ENCODE data around the gene LRMDA.

Gene LRMDA

DNA sequence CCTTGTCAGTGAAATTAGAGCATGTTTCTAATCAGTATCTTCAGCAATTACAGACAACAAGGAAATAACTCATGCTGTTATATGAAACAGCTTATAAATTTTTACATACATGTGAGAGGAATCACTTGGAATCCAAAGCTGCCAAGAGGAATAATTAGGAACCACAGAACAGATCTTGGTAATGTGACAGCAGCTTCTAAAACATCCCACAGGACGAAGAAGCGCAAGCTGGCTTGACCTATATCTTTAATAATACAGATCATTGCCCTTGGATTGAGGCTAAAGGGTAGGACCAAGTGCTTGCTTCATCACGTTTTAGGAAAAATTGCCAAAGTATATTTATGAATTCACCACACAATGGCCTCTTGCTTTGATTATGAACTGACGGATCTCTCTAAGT lies 869.8 kb downstream of the LRMDA start:
- no peak for DNase-seq (ENCODE audit: low read depth, low spot score)

DNA sequence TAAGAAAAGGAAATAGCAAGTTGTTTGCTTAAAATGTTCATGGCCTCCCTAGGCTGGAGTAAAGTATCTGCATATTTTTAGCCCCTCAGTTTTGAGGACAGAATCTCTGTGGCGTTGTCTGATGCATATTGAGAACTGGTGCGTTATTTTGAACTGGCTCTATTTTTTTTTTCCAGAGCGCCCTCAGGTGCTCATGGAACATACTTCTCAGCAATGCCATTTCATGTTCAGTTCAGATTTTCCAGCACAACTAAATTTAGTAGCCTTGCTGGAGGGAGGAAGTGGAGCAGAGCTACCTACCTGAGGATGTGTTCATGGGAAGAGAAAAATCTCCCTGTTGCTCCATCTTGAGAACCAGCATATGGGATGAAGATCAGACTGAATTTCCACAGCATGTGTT lies 870.5 kb downstream of the LRMDA start:
- DNase-seq (ENCODE audit: low read depth, low spot score) = no peak

DNA sequence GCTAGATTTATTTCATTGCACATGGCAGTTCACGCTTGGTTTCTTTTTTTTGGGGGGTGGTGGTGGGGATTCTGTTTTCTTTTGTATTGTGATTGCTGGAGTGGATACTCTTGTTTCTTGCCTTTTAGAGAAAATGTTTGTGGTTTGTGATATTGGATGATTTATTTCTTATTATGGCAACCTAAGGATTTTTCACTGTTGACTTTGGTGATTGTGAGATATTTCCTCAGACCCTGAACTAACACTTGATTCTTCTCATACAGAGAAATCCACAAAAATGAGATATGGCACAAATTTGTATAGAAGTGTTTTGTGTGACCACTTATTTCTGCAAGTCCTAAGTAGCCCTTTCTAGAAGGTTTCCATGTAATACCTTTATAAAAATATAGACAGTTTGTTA lies 871.1 kb downstream of the LRMDA start:
- DNase-seq (ENCODE audit: low read depth, low spot score) = no peak

DNA sequence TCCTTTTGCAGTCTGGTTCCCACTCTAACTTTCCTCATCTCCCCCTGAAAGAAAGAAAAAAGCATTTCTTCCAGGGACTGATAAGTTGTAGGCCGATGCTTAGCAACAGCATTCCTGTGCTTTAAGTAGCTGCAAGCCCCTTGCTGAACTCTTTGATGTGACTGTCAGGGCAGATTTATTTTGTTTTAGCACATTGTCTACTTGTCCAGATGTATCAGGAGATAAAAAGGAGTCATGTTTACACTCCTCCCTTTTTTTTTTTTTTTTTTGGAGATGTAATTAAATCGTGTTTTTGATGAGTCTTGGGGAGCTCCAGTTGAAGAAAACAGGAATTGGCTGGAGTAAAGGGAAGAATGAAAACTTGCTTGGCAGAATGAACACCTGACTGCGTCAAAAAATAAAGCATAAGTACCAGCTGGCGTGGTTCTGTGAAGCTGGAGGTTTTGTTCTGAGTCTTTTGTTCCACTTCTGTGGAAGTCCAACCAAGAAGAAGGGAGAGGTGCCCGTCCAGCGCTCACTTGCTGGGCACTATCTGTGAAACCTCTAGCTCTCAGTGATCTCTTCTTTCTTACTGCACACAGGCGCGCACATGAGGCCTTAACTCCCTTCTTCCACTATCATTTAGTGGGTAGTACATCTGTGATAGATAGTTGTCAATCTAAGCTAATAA lies 871.7 kb downstream of the LRMDA start:
- no peak for DNase-seq (ENCODE audit: low read depth, low spot score)

DNA sequence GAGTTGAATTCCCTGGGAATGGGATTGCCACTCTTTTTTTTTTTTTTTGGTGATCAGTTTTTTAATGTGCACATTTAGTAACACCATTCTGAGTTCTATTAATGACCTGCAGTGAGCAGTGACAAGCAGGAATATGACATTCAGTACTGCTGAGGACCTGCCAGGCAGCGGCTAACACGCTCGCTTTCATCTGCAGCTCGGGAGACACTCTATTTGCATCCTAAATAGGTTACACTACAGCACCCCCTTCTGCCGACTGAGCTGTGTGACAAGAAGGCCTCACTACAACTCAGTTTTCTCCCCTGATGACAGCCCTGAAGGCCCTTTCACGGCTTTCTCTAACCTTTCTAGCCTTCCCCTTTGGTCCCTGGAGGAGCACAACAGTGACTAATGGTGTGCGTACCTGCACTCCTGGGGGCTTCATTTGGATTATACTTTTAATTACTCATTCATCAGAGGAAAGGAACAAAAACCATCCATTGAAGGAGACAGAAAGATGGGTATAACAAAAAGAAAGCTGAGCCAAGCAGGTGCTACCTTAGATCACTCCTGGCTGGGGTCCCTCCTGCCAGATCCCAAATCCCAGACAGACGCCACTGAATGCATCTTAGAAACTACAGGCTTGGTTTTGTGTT lies 872.4 kb downstream of the LRMDA start:
- no peak for DNase-seq (ENCODE audit: low read depth, low spot score)

DNA sequence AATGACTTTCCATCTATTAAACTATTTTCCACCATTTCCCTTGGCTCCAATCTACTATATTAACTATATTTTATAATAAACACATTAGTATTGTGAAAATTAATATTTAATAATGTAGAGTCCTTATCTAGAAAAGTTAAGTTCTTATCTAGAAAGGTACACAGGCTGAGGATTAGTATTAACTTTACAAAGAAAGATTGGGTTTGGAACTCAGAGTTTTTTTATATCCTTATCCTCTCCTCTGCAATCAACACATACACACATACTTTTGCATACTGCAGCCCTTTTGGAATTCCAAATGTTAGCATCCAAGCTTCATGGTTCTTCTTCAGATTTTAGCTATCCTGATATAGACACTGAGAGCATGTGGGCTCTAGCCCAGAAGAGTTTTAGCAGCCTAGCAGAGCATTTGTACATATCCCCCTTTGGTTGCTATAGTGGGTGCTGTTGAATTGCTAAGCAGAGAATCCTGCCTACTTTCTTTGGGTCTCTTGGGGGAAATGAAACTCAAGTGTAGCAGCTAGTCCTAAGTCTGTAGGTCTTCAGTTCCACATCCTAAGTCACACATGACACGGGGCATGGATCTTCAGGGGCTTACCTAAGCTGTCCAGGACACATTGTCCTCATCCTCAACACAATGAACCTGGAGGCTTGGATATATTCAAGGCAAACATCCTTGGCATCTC lies 874.6 kb downstream of the LRMDA start:
- no peak for DNase-seq (ENCODE audit: low read depth, low spot score)

DNA sequence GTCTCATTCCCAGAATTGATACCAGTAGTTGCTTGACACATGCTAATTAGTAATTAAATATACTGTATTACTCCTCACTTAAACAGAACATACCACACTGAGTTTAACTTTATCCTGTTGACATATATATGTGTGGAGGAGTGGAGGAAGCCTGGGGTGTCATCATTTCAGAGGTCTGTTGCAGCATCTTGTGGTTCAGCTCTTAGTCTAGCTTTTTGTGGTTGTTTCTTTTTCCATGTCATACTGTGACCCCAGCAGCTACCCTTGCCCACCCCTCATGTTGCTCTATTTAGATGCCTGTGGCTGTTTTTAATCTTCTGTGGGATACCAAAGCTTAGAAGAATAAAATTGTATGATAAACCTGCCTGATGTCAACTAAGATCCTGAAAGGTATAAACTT lies 875.4 kb downstream of the LRMDA start:
- DNase-seq (ENCODE audit: low read depth, low spot score) = no peak

DNA sequence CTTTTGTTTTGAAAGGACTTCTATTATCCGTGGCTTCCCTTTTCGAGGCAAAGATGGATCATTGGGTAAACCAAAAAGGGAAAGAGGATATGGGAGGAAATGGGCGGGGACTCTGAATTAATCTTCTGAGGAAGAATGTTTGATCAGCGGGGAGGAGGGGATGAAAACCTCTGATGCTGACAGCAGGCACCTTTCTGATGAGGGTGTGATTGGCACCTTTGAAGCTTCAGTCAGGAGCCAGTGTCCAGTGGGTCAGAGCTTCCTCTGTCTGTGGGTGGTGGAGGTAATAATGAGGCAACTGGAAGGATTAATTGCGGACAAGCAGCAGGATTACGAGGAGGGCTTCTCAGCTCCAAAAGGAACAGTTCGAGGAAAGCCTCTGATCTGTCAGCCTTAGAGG lies 877.6 kb downstream of the LRMDA start:
- DNase-seq (ENCODE audit: low read depth, low spot score) = no peak

DNA sequence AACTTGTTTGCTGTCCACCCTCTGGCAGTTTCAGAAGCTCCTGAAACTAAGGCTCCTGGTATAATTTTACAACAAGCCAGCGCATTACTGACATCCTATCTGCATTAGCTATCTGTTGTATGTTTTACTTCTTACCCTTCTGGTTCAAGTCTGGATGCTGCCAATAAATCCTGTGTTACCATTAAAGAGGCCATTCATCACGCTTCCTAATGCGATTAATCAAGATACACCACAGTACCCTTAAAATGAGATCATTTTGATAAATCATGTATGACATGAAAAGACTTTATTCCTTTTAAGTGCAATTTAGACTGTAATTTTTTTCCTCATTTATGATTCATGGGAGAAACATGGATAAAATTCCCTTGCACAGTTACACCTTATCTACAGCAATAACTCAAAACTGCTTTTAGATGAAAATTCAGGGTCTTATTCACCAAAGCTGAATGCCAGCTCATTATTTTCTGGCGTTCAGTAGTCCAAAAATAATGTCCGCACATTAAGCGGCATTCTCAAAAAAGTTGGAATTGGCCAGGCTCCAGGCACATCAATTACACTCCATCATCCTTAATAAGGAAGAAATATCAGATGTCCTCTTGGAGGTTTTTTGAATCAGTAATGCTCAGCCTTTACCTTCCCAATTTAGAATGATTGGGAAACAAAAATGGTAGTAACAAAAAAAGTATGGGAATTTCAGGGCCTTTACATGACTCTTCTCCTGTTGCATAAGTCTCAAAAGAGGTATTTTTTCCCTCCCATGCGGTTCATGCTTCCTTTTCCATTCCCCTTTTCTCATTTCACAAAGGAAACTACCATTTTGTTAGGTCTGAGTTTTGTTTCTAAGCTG lies 878.5 kb downstream of the LRMDA start:
- DNase-seq (ENCODE audit: low read depth, low spot score) = no peak

DNA sequence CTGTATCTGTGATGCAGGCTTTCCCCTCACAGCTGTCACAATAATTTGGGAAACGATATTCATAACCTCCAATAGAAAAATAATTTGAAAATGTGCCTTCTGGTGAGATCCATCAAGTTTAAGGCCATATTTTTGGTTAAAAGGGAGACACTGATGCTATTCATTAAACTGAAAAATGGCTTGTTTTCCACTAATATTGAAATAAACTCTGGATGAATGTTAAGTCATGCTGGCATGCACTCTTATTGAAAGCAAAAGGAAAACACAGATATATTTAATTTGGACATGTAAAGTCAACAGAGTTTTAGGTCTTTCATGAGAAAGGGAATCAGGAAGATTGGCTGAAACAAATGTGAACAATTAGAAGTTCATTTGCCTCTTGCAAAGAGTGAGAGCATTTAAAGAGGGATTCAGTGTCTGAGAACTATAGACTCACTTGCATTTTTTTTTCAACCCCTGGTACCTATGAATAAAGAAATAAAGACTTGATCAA lies 879.2 kb downstream of the LRMDA start:
- no peak for DNase-seq (ENCODE audit: low read depth, low spot score)

DNA sequence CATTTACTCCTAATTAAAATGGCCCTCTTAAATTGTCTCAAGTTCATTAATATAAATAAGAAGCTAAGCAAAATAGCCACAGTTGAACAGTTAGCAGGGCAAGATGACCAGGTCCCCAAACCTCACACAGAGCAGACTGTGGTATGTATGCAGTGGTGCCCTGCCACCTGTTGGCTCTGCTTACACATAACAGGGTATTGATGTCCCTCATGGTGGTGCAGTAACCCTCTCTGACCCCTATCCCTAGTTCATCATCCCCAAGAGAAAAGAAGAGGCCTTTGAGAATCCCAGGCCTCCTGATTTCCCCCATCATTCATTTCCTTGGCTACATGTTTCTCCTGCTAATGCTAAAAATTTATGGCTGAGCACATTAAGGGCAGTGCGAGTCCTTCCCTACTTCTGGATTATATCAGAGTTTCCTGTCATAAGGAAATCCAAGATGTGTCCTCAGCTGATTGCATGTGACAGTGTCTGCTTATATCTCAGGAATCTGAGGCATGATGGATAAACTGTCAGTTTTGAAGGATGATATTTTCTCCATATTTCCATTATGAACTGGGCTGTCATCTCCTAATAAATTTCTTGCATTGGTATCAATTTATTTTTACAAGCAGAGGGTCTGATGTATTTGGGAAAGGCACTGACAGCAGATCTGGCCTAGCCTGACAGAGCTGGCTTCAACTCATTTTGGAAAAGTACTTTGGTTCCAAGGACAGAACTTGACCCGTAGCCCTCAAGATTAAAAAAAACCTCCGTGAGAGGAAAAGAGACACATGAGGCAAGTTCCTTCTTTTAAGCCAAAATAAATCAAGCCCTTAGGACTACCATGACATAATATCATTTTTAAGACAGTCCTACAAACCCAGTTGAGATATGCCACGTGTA lies 880.6 kb downstream of the LRMDA start:
- no peak for DNase-seq (ENCODE audit: low read depth, low spot score)

DNA sequence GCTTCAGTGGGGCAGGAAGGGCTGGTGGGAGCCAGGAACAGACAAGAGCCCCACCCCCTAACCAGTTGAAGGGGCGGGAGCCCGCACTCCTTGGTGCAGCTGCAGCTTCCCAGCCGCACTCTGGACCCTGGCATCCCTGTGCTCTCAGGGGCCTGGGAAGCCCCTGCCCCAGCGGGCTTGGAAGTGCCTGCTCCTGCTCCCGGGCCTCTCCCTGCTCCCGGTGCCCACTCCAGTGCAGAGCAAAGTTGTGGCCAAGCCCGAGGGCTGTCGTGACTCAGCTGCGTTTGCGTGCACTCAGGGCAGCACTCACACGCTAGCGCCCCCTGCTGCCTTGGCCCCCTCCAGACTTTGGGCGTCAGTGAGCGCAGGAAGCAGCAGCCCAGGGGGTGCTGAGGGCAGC lies 883.8 kb downstream of the LRMDA start:
- no peak for DNase-seq (ENCODE audit: low read depth, low spot score)

DNA sequence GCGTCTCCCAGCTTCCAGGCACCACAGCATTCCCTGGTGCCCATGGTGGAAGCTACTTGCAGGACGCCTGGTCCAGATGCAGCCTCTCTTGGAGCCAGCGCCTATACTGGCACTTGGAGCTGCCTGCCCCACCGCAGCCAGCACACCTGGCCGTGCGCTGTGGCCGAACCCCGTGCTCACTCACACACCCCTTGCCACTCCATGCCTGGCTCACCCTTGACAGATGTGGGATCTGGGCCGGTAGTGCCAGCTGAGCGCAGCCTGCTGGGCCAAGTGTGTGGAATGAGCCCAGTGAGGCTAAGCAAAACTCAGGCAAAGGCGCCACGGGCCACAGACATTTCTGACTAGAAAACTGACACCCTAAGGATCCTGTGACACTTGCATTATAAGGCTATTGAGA lies 884.8 kb downstream of the LRMDA start:
- DNase-seq (ENCODE audit: low read depth, low spot score) = no peak

DNA sequence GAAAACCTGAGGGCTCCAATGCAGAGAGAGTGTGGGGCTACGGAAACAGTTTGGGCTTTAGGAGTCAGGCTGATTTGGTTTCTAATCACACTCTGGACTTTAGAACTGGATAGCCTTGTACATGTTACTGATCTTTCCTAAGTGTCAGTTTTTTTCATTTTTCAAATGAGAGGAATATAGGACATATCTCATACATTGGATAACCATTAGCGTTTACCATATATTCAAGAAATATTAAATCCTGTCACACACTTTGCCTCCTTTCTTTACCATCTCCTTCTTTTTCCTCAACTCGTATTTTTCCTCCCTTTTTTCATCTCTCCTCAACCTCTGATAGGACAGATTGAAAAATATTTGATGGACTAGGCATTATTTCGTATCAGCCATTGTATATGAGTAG lies 885.7 kb downstream of the LRMDA start:
- no peak for DNase-seq (ENCODE audit: low read depth, low spot score)

DNA sequence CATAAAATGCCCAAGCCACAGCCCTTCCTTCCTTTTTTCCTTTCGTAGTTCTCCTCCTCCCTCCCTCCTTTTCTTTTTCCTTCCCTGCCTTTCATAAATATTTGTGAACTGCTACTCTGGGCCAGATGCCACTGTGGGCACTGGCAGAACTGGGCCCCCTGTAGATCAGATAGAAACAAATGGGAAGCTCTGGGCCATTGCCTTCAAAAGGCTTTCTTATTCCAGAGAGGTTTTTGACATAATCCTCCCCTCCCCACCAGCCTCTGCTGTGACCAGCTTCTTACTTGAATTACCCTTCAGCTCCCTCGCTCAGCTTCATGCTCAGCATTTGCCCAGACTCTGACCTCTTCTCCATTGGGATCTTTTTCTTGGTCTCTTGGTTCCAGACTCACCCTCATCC lies 886.8 kb downstream of the LRMDA start:
- DNase-seq (ENCODE audit: low read depth, low spot score) = no peak

DNA sequence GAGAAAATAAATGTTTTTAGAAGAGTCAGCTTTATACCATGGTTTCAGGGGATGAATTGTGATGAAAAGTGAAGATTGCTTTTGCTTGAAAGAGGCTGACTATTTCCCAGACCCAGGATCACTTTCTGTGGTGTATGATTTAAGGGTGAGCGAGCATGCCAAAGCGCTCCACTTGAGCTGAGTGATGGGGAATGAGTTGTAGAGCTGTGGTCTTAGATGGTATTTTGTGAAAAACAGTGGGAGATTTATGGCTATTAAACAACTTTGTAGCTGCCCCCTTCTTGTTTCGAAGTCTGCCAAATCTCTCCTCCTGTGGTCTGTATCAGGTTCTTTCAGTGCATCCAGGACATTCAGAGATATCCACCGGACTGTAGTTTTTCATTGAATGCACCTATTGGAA lies 888.2 kb downstream of the LRMDA start:
- DNase-seq (ENCODE audit: low read depth, low spot score) = no peak

DNA sequence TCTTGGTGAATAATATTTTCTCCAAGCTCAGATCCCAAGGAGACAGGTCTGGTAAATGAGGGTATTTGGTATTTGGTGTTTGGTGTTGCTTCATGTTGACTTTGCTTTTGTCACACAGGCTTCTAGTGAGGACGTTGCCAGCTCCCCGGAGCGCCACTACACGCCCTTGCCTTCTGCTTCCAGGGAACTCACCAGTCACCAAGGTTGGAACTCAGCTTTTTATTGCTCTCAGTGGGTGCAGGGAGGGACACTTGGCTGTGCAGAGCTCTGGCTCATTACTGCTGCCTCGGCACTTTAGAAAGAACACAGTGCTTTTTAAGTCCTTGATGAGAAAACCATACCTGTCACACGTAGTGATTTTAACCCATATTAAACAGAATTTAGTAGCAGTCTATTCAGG lies 892.9 kb downstream of the LRMDA start:
- no peak for DNase-seq (ENCODE audit: low read depth, low spot score)

DNA sequence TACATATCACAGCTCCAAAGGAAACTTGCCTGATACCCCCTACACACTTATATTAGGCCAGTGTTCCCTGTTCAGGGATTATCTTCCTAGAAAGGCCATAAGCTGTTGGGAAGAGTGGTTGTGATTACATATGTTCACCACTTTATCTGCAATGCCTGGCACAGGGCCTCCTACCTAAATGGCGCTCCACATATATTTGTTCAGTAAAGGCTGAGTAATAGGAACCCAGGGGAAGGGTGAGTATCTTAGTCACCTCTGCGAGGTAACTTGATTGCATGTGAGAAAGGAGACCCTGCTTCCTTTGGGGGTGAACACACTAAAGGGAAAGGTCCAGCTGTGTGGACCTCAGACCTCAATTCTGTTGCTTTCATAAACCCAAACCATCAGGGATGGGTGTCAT lies 896.0 kb downstream of the LRMDA start:
- no peak for DNase-seq (ENCODE audit: low read depth, low spot score)

DNA sequence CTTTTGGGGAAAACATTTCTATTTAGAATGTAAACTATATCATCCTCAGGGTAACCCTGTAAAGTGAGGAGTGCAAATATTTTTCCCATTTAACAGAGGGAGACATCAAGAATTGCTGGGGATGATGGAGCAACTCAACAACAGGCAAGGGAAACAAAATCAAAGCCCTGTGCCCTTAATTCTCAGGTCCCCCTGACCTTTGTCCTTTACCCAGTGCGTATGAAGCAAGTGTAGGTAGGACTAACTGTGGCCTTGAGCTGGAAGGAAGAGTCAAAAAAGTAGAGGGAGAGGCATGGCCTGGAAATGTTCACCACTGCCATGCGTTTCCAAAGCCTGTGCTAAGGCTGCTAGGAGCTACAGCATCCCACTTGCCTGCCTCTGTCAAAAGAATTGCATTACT lies 896.9 kb downstream of the LRMDA start:
- no peak for DNase-seq (ENCODE audit: low read depth, low spot score)

DNA sequence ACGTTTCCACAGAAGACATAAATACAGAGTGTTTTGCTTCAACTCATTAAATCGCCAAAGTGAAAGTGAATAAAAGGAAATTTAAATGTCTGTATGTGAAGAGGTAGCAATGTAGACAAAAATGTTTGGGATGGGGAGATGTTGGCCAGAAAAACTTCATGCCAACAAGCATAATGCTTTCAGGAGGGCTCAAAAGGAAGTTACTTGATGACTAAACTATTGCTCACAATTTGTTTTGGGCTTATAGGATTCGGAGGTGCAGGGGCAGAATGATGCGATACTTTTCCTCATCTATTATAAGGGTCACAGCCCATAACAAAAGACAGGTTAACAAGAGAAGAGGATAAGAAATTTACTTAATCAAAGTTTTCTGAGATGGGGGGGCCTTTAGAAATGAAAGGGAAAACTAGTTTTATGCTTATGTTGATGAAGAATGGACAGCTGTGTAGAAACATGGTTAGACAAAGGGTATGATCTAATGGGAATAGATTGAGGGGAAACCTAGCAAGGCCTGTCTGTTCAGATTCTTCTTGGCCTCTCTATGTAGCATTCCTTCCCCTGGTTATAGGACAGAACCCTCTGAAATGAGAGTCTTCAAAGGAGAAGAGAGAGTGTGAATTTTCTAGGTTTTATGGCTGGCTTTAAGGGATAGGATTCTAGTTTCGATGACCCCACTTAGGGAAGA lies 898.6 kb downstream of the LRMDA start:
- DNase-seq (ENCODE audit: low read depth, low spot score) = no peak

DNA sequence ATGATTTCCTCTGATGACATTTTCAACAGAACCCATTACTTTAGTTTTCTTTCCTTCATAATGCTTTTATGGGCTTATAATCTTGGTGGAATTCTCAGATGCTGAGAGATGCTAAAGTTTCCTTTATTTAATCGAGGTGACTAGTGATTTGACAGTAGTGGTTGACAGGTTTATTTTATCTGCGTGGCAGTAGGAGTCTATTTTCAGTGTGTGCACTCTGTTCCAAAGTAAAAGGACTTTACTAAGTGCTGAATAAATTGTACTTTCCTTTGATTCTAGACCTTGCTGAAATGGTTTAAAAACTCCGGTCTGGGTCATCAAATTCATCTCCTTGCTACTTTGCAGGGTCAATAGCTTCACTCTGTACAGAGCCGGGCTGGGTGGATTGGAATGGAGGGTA lies 900.3 kb downstream of the LRMDA start:
- no peak for DNase-seq (ENCODE audit: low read depth, low spot score)

Data from activated naive CD8-positive, alpha-beta T cell treated with anti-CD3 and anti-CD28 coated beads, Interleukin-2, amount 50 U/mL, for 16 hours (primary cell).